ENCODE measurements around the gene LGI1. TPM values are rescaled to one million over a fixed set of nuclear protein-coding genes. Genes with fewer than 3 reads are reported as not detected.

LGI1 gene
- total and polyA plus RNA-seq, 2 of the 8 experiments (the other 6 are each of a cell fraction or from before 2014, with no cell fraction given): 0.15 TPM; not detected in 1

GRCh38 chr10:93753621-93754250 is 4.0 kb upstream of the LGI1 start:
- H2BK20ac ChIP-seq (ENCODE audit: low read length): no peak overlapping the region
- no peak overlapping the region for H3K9ac ChIP-seq (replicated peaks in 1 of 4; ENCODE audit: extremely low read depth in 1 of 4, low read depth in 3 of 4, low read length in 3 of 4)
- POLR2A ChIA-PET (ENCODE audit: partially characterized antibody): no interaction called here
- no peak overlapping the region for H3K27ac ChIP-seq (ENCODE audit: low read depth, low read length)
- no peak overlapping the region for H4K91ac ChIP-seq (replicated peaks; ENCODE audit: insufficient read length, low read length)
- H3K79me2 ChIP-seq (ENCODE audit: control insufficient read depth in 1 of 2, insufficient read depth in 2 of 2, low read length in 2 of 2): no peaks in the 10 kb centered on the region
- H3K18ac ChIP-seq (ENCODE audit: extremely low read depth, low read length): no peak overlapping the region
- no peak overlapping the region for H3K56ac ChIP-seq (replicated peaks; ENCODE audit: insufficient read length, low read depth, low read length)
- H3K4me2 ChIP-seq (ENCODE audit: insufficient read depth in 1 of 2, low read depth in 2 of 2, low read length in 2 of 2): no peak overlapping the region
- H2BK5ac ChIP-seq (ENCODE audit: low read depth, low read length): no peak overlapping the region; the same call in 1 of the 2 replicates
- no peaks in the 10 kb centered on the region for H3K36me3 ChIP-seq (ENCODE audit: control insufficient read depth in 2 of 4, insufficient read depth in 4 of 4, low read length in 3 of 4)
- no peak overlapping the region for H3K14ac ChIP-seq (ENCODE audit: insufficient read length)
- peaks cover 0 to 3% (median 1%) of the 10 kb centered on the region in 4 experiments; a peak in 3 of 7 replicates for H3K27me3 ChIP-seq (replicated peaks in 1 of 4; ENCODE audit: control insufficient read depth in 3 of 4, extremely low read depth in 1 of 4, insufficient read depth in 3 of 4, low read length in 3 of 4)
- no peaks in the 10 kb centered on the region for H4K20me1 ChIP-seq (replicated peaks in 1 of 2; ENCODE audit: control insufficient read depth in 1 of 2, insufficient read depth in 2 of 2, low read length in 2 of 2)
- no peak overlapping the region for H3K4ac ChIP-seq (replicated peaks; ENCODE audit: insufficient read length, low read depth, low read length)
- H2BK15ac ChIP-seq (ENCODE audit: low read length): no peak overlapping the region
- H2AK5ac ChIP-seq (ENCODE audit: low read depth, low read length): no peak overlapping the region
- H3K9me3 ChIP-seq (ENCODE audit: insufficient read depth in 2 of 2, low read depth in 1 of 2, low read length in 1 of 2): no peaks in the 10 kb centered on the region
- H2BK12ac ChIP-seq (ENCODE audit: low read depth, low read length): no peak overlapping the region
- no peak for FAIRE-seq
- 82% methylated on average over 3 of the region's 3 CpGs; no CpG with 5 or more reads in 1 of the 2 experiments for WGBS, 2 experiments (ENCODE audit: extremely low coverage in 1 of 2, insufficient coverage in 1 of 2, insufficient read length in 1 of 2, insufficient replicate concordance in 2 of 2, low coverage in 1 of 2, low lambda C conversion rate in 2 of 2, missing lambda C conversion rate in 1 of 2)
- no peak overlapping the region for H3K23ac ChIP-seq (ENCODE audit: insufficient read length)
- H4K5ac ChIP-seq (ENCODE audit: insufficient read length, low read depth, low read length): no peak overlapping the region
- no peak overlapping the region for H4K8ac ChIP-seq (ENCODE audit: extremely low read depth, insufficient read depth, low read length)
- peaks cover 2% of the 10 kb centered on the region; the same call in 1 of the 2 replicates for H3K23me2 ChIP-seq (ENCODE audit: low read depth, low read length)
- H2AFZ ChIP-seq (ENCODE audit: low read length): no peak overlapping the region
- no peak overlapping the region for H2BK120ac ChIP-seq (replicated peaks; ENCODE audit: low read depth, low read length)
- DNase-seq (ENCODE audit: low read depth in 1 of 2, low spot score in 2 of 2): no peak
- TF ChIP-seq BRCA1 (IDR thresholded peaks at IDR 0.05; ENCODE audit: low read depth, low read length) (no peak), BCL11A (IDR thresholded peaks at IDR 0.05; ENCODE audit: low read depth in 2 of 2, low read length in 2 of 2) (no peak), USF2 (IDR thresholded peaks at IDR 0.05; ENCODE audit: low read length) (no peak), TAF1 (IDR thresholded peaks at IDR 0.05; ENCODE audit: low read depth, low read length) (no peak), CREB1 (IDR thresholded peaks at IDR 0.05) (no peak), CTCF (IDR thresholded peaks at IDR 0.05; ENCODE audit: control extremely low read depth in 1 of 3, insufficient read depth in 1 of 3, low read depth in 1 of 3, low read length in 3 of 3) (no peak), TEAD4 (IDR thresholded peaks at IDR 0.05; ENCODE audit: low read depth, low read length) (no peak)
- peaks cover 12 to 34% (median 27%) of the 10 kb centered on the region in 4 experiments for H3K4me1 ChIP-seq (replicated peaks in 1 of 4; ENCODE audit: control insufficient read depth in 3 of 4, insufficient read depth in 4 of 4, low read length in 3 of 4)
- H3K79me1 ChIP-seq (ENCODE audit: low read depth, low read length): no peaks in the 10 kb centered on the region
- CTCF ChIA-PET (ENCODE audit: partially characterized antibody): interaction anchor here (1.2 to 11.2 kb wide), 5 partner anchors 8 to 61 kb away, joined by 3 to 76 read pairs (median 7); no protein-coding TSS in a partner anchor
- no peak overlapping the region for H3K4me3 ChIP-seq (ENCODE audit: extremely low read depth in 1 of 4, insufficient read depth in 2 of 4, low read depth in 3 of 4, low read length in 4 of 4)
